ENCODE results near the gene ABCC4. TPM values are rescaled to one million over a fixed set of nuclear protein-coding genes. Genes with fewer than 3 reads are reported as not detected.

ABCC4 gene
- total and polyA plus RNA-seq, 4 donors: 0.74 to 22.5 (median 2.0) TPM

DNA sequence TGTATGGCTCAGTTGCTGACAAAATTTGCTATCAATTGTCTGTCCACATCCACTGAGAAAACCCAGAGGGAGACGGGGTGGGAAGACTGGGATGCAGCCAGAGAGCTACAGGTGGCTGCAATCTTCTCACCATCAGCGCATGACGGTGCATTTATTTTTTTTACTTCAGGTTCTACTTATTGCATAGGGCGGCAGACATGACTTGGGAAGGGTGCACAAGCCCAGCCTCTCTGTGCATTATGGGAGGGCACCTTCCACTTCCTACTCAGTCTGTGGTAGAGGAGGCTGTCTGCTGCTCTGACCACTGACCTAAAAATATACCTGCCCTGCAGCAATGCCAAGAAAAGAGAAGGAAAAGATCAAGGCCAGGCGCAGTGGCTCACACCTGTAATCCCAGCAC lies 73.1 kb downstream of the ABCC4 start (continued):
- TF ChIP-seq REST (IDR thresholded peaks at IDR 0.05) (no peak), SP1 (IDR thresholded peaks at IDR 0.05) (no peak), RAD21 (IDR thresholded peaks at IDR 0.05) (no peak), NR2F2 (IDR thresholded peaks at IDR 0.05) (no peak), RXRA (IDR thresholded peaks at IDR 0.05) (no peak), ATF3 (IDR thresholded peaks at IDR 0.05) (no peak)

GRCh38 chr13:95226932-95227695 lies 74.1 kb downstream of the ABCC4 start:
- no peaks in the 10 kb centered on the region for H3K27me3 ChIP-seq (ENCODE audit: control insufficient read depth in 4 of 4, insufficient read depth in 4 of 4, low read length in 3 of 4)
- H3K27ac ChIP-seq (ENCODE audit: low read depth in 1 of 2, low read length in 2 of 2): no peak overlapping the region
- no peaks in the 10 kb centered on the region for H3K9me3 ChIP-seq (ENCODE audit: control insufficient read depth in 4 of 4, low read length in 3 of 4)
- H3K36me3 ChIP-seq (ENCODE audit: control insufficient read depth in 4 of 4, insufficient read depth in 3 of 4, low read depth in 1 of 4, low read length in 3 of 4): no peaks in the 10 kb centered on the region
- no peak for TF ChIP-seq YY1 (IDR thresholded peaks at IDR 0.05)
- TF ChIP-seq REST (IDR thresholded peaks at IDR 0.05): no peak
- TF ChIP-seq JUND (IDR thresholded peaks at IDR 0.05): no peak
- TF ChIP-seq FOXA1 (IDR thresholded peaks at IDR 0.05): no peak
- no peak for TF ChIP-seq TAF1 (conservative IDR thresholded peaks at IDR 0.05)
- TF ChIP-seq RXRA (IDR thresholded peaks at IDR 0.05): no peak
- no peak for TF ChIP-seq EGR1 (IDR thresholded peaks at IDR 0.05; ENCODE audit: low read depth in 2 of 2)
- TF ChIP-seq SP1 (IDR thresholded peaks at IDR 0.05): no peak
- TF ChIP-seq HNF4A (conservative IDR thresholded peaks at IDR 0.05): no peak
- TF ChIP-seq ZBTB33 (IDR thresholded peaks at IDR 0.05): no peak
- no peak overlapping the region for H3K9ac ChIP-seq (ENCODE audit: low read depth in 1 of 2, low read length in 2 of 2)
- H3K4me1 ChIP-seq (ENCODE audit: control insufficient read depth in 4 of 4, insufficient read depth in 4 of 4, low read length in 3 of 4): no peaks in the 10 kb centered on the region
- WGBS: 60% methylated on average over 4 of the region's 4 CpGs
- no peak for DNase-seq (ENCODE audit: low spot score)
- H3K4me3 ChIP-seq (ENCODE audit: low read depth in 1 of 3, low read length in 3 of 3): no peak overlapping the region
